Endodermal cell (in vitro differentiated cells): ENCODE data around the gene NAPSA. TPM values are rescaled to one million over a fixed set of nuclear protein-coding genes. Genes with fewer than 3 reads are reported as not detected.
"Not testable (repeated sequence)": the region's sequence is repeated elsewhere in the genome, so short reads cannot be mapped to it uniquely, and the experiment has no call there.

Experiments
- DNase-seq: peaks from one replicate; pipeline ENCODE4 v3.0.0-alpha.2; 2017
- H3K27ac ChIP-seq: 2 replicates; pipeline ENCODE4 v1.5.1; 2013; ENCODE audit warnings: mild to moderate bottlenecking, low read depth, low read length, moderate library complexity
- H3K27me3 ChIP-seq: 2 replicates; pipeline ENCODE4 v1.6.1; 2013; ENCODE audit warnings: mild to moderate bottlenecking, low read length, moderate library complexity; ENCODE audit not compliant: insufficient read depth, control insufficient read depth, poor library complexity, severe bottlenecking
- H3K36me3 ChIP-seq: 2 replicates; pipeline ENCODE4 v1.7.0; 2013; ENCODE audit warnings: mild to moderate bottlenecking, low read length, moderate library complexity; ENCODE audit not compliant: control insufficient read depth, insufficient read depth
- H3K4me1 ChIP-seq: one replicate; pipeline ENCODE4 v1.7.0; 2013; ENCODE audit warnings: low read length; ENCODE audit not compliant: control insufficient read depth, insufficient read depth
- H3K4me3 ChIP-seq: 2 replicates; pipeline ENCODE4 v1.5.1; 2013; ENCODE audit warnings: mild to moderate bottlenecking, low read length, moderate library complexity
- H3K9ac ChIP-seq: 2 replicates; pipeline ENCODE4 v1.6.1; 2013; ENCODE audit warnings: mild to moderate bottlenecking, low read length, moderate library complexity; ENCODE audit not compliant: poor library complexity, severe bottlenecking; ENCODE audit errors: extremely low read depth
- H3K9me3 ChIP-seq: 2 replicates; pipeline ENCODE4 v1.6.1; 2013; ENCODE audit warnings: mild to moderate bottlenecking, low read length, moderate library complexity; ENCODE audit not compliant: control insufficient read depth
- H3K27ac Mint-ChIP-seq: 2 replicates; pipeline ENCODE4 v1.8.0; 2020; ENCODE audit warnings: mixed read lengths
- H3K27me3 Mint-ChIP-seq: 2 replicates; pipeline ENCODE4 v1.8.0; 2021; ENCODE audit warnings: mild to moderate bottlenecking, mixed read lengths; ENCODE audit not compliant: insufficient read depth
- H3K36me3 Mint-ChIP-seq: 2 replicates; pipeline ENCODE4 v1.8.0; 2020; ENCODE audit warnings: low read depth, mixed read lengths
- H3K4me1 Mint-ChIP-seq: 2 replicates; pipeline ENCODE4 v1.8.0; 2020; ENCODE audit warnings: mixed read lengths
- H3K4me3 Mint-ChIP-seq: 2 replicates; pipeline ENCODE4 v1.8.0; 2020; ENCODE audit warnings: mild to moderate bottlenecking, moderate library complexity, mixed read lengths
- H3K9me3 Mint-ChIP-seq: 2 replicates; pipeline ENCODE4 v1.8.0; 2020; ENCODE audit warnings: mild to moderate bottlenecking, mixed read lengths
- CTCF ChIP-seq: fragments of 200-600 bp; sonication (generic); conservative IDR thresholded peaks from 2 replicates; pipeline ENCODE4 v1.5.0; 2021; ENCODE audit warnings: antibody characterized with exemption, mild to moderate bottlenecking
- WGBS, 2 experiments: methylation state at CpG; one replicate each; pipeline versions ENCODE4 v1.1.5 to v1.1.7; 2013; ENCODE audit warnings: missing lambda C conversion rate in 2 of 2, mixed read lengths in 1 of 2; ENCODE audit not compliant: insufficient coverage in 1 of 2, insufficient read length in 1 of 2; 5-methylcytosine and 5-hydroxymethylcytosine counted together
- total RNA-seq, 2 donors: library from RNA; stranded (reverse); fragmentation: NEBNext Ultra II Directional in 1 of 2; extraction: Animal tissue kit (Norgen Biotek cat#: 25700) in 1 of 2; gene quantifications; 2 replicates in 1 of 2; 3 replicates in 1 of 2; pipeline ENCODE4 v1.2.1, GENCODE V29; 2021

NAPSA gene
- total RNA-seq, 2 donors from 2014 or later, result 0.91 to 1.5 TPM

DNA sequence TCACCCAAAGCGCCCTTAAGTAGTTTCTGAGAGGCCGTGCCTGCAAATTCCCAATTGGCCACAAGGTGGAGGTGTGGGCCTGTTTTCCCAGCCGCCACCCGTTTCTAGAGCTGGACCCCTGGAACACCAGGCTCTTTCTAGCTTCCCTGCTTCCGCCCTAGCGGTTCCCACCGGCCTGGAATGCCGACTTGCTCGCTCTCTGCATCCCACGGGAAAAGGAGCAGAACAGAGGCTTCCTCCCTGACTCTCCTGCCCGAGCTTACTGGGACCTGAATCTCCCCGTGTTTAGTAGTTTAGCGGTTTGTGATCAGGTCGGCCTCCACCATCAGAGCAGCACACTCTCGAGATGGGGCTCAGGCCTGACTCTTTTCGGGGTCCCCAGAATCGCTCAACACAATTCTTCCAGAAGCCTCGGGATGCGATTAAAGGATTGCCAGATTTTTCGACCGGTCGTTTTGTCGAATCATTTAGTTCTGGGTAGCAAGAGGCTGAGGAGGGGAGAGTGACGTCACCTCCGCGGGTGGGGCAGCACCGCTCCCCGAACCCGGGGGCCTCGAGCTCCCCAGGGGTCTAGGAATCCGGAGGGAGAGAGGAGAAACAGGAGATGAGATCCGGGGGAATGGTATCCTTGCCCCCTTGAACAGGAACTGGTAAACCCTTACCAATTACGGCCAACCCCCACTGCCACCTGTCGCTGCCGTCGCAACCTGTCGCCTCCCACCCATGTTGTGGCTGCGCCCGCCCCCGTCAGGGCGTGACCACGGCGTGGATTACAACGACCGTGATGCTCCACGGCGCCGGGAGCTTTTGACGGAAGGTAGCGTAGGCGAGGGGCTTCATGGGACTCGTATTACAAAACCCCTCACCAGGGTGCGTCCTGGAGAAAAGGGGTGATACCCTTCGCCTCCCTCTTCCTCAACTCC, 8.0 kb downstream of the NAPSA start:
- no peak overlapping the region for H3K4me3 ChIP-seq
- peak; percentile 94 for TF ChIP-seq CTCF
- H3K27ac ChIP-seq, result no peak overlapping the region
- Mint-ChIP-seq H3K27me3 (peaks cover 2% of the 10 kb centered on the region), H3K4me3 (no peak overlapping the region), H3K4me1 (peaks cover 8% of the 10 kb centered on the region), H3K9me3 (no peaks in the 10 kb centered on the region), H3K36me3 (no peaks in the 10 kb centered on the region), H3K27ac (no peak overlapping the region)
- WGBS, 2 experiments, result 65 to 71% methylated on average over 29 to 54 of the region's 54 CpGs
- no peaks in the 10 kb centered on the region for H3K36me3 ChIP-seq
- no peak overlapping the region for H3K9ac ChIP-seq
- no peaks in the 10 kb centered on the region for H3K4me1 ChIP-seq
- H3K9me3 ChIP-seq, result no peaks in the 10 kb centered on the region
- DNase-seq, result peak; percentile 93
- H3K27me3 ChIP-seq, result no peaks in the 10 kb centered on the region

- no peak for DNase-seq
- no peak for TF ChIP-seq CTCF
- Mint-ChIP-seq H3K4me1 (peaks cover 2% of the 10 kb centered on the region), H3K36me3 (no peaks in the 10 kb centered on the region), H3K27ac (no peak overlapping the region), H3K4me3 (no peak overlapping the region), H3K27me3 (peaks cover 2% of the 10 kb centered on the region), H3K9me3 (no peaks in the 10 kb centered on the region)
- H3K27me3 ChIP-seq, result no peaks in the 10 kb centered on the region
- no peak overlapping the region for H3K27ac ChIP-seq
- no peaks in the 10 kb centered on the region for H3K4me1 ChIP-seq
- H3K9ac ChIP-seq, result no peak overlapping the region
- WGBS, 2 experiments, result 51 to 69% methylated on average over 7 to 12 of the region's 13 CpGs
- no peaks in the 10 kb centered on the region for H3K9me3 ChIP-seq
- H3K36me3 ChIP-seq, result no peaks in the 10 kb centered on the region
- no peak overlapping the region for H3K4me3 ChIP-seq
Measured at GRCh38 chr19:50356691-50357177, 8.7 kb downstream of the NAPSA start.

- H3K9me3 Mint-ChIP-seq, result not testable (repeated sequence)
Measured at GRCh38 chr19:50353487-50353880, 12.0 kb downstream of the NAPSA start.

More at GRCh38 chr19:50353487-50353880, 12.0 kb downstream of the NAPSA start:
- not testable (repeated sequence) for H3K9ac ChIP-seq, H3K27ac ChIP-seq, H3K4me1 Mint-ChIP-seq, H3K4me1 ChIP-seq, H3K36me3 ChIP-seq, H3K27ac Mint-ChIP-seq, DNase-seq, H3K36me3 Mint-ChIP-seq, H3K4me3 ChIP-seq, H3K9me3 ChIP-seq, H3K27me3 Mint-ChIP-seq, H3K4me3 Mint-ChIP-seq, H3K27me3 ChIP-seq
- 90 to 92% methylated on average over 7 of the region's 7 CpGs for WGBS, 2 experiments
